ENCODE results near the gene PDXK. TPM values are rescaled to one million over a fixed set of nuclear protein-coding genes. Genes with fewer than 3 reads are reported as not detected.

PDXK gene
- polyA plus RNA-seq, 1 donor from 2014 or later: 22.8 TPM

DNA sequence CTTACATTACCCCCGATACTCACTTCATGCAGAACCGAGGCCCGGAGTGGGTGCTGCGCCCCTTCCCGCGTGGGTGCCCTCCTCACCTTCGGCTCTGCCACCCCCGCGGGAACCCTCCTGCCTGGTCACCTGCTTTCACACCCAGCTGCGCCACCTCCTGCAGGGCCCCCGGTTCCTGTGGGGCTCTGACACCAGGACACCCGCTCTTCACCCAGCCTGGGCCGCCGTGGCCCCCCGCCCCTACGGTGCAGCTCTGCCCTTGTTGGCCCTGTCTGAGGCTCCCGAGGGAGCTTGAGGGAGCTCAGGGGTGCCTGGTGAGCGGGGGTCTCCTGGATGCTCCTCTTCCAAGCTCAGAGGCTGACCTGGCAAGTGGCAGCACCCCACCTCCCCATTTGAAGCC, 89.4 kb downstream of the PDXK start:
- Histone ChIP-seq H3K9me2 (ENCODE audit: insufficient read depth, low read length) (no peaks in the 10 kb centered on the region), H3K27me3 (ENCODE audit: insufficient read depth, low read depth, low read length) (no peaks in the 10 kb centered on the region), H4K20me1 (ENCODE audit: insufficient read depth) (no peaks in the 10 kb centered on the region), H3K9ac (ENCODE audit: low read length) (no peak overlapping the region), H3K9me3 (ENCODE audit: low read length) (no peaks in the 10 kb centered on the region), H3K79me2 (replicated peaks; ENCODE audit: insufficient read depth, low read length) (no peaks in the 10 kb centered on the region), H3K36me3 (ENCODE audit: insufficient read depth, low read length) (no peaks in the 10 kb centered on the region), H2AFZ (ENCODE audit: low read depth, low read length) (no peak overlapping the region), H3K4me2 (ENCODE audit: low read length) (no peak overlapping the region), H3F3A (ENCODE audit: insufficient read depth, low read length, poor library complexity, severe bottlenecking) (no peaks in the 10 kb centered on the region), H3K27ac (ENCODE audit: low read length) (no peak overlapping the region), H3K4me3 (ENCODE audit: low read length) (no peak overlapping the region)
- TF ChIP-seq, protein P1, sequence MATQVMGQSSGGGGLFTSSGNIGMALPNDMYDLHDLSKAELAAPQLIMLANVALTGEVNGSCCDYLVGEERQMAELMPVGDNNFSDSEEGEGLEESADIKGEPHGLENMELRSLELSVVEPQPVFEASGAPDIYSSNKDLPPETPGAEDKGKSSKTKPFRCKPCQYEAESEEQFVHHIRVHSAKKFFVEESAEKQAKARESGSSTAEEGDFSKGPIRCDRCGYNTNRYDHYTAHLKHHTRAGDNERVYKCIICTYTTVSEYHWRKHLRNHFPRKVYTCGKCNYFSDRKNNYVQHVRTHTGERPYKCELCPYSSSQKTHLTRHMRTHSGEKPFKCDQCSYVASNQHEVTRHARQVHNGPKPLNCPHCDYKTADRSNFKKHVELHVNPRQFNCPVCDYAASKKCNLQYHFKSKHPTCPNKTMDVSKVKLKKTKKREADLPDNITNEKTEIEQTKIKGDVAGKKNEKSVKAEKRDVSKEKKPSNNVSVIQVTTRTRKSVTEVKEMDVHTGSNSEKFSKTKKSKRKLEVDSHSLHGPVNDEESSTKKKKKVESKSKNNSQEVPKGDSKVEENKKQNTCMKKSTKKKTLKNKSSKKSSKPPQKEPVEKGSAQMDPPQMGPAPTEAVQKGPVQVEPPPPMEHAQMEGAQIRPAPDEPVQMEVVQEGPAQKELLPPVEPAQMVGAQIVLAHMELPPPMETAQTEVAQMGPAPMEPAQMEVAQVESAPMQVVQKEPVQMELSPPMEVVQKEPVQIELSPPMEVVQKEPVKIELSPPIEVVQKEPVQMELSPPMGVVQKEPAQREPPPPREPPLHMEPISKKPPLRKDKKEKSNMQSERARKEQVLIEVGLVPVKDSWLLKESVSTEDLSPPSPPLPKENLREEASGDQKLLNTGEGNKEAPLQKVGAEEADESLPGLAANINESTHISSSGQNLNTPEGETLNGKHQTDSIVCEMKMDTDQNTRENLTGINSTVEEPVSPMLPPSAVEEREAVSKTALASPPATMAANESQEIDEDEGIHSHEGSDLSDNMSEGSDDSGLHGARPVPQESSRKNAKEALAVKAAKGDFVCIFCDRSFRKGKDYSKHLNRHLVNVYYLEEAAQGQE (IDR thresholded peaks at IDR 0.05; ENCODE audit: borderline replicate concordance): no peak
- TF ChIP-seq RAD21 (conservative IDR thresholded peaks at IDR 0.05) (no peak), TAF1 (IDR thresholded peaks at IDR 0.05; ENCODE audit: low read depth) (no peak), POLR2AphosphoS5 (IDR thresholded peaks at IDR 0.05) (no peak), MXI1 (conservative IDR thresholded peaks at IDR 0.05; ENCODE audit: poor library complexity, severe bottlenecking) (no peak), SMC3 (conservative IDR thresholded peaks at IDR 0.05; ENCODE audit: poor library complexity) (no peak), EP300 (conservative IDR thresholded peaks at IDR 0.05; ENCODE audit: poor library complexity, severe bottlenecking) (no peak), EZH2 (IDR thresholded peaks at IDR 0.05; ENCODE audit: borderline replicate concordance, insufficient read depth, low read length, poor library complexity, severe bottlenecking) (no peak)
- TF ChIP-seq, protein P2, sequence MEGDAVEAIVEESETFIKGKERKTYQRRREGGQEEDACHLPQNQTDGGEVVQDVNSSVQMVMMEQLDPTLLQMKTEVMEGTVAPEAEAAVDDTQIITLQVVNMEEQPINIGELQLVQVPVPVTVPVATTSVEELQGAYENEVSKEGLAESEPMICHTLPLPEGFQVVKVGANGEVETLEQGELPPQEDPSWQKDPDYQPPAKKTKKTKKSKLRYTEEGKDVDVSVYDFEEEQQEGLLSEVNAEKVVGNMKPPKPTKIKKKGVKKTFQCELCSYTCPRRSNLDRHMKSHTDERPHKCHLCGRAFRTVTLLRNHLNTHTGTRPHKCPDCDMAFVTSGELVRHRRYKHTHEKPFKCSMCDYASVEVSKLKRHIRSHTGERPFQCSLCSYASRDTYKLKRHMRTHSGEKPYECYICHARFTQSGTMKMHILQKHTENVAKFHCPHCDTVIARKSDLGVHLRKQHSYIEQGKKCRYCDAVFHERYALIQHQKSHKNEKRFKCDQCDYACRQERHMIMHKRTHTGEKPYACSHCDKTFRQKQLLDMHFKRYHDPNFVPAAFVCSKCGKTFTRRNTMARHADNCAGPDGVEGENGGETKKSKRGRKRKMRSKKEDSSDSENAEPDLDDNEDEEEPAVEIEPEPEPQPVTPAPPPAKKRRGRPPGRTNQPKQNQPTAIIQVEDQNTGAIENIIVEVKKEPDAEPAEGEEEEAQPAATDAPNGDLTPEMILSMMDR (IDR thresholded peaks at IDR 0.05; ENCODE audit: poor library complexity, severe bottlenecking): no peak

DNA sequence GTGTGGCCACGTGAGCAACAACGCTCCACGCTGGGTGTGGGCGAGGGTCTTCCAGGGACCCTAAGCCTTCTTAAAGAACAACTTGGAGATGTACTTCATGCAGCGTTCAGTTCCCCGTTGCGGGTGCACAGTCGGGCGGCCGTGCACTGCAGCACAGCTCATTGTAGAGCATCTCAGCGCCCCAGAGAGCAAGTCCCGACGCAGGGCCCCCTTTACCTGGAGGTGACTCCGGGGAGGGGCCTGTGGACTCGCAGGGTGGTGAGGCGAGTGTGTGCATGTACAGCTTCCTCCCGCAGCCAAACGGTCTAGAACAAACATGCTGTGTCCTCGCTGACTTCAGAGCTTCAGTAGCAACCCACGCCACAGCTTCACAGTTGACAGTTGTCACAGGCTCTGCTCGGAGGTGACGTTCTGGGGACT, 89.9 kb downstream of the PDXK start:
- H2AFZ ChIP-seq (ENCODE audit: low read depth, low read length): no peak overlapping the region
- no peaks in the 10 kb centered on the region for H3K9me2 ChIP-seq (ENCODE audit: insufficient read depth, low read length)
- H3K9ac ChIP-seq (ENCODE audit: low read length): no peak overlapping the region
- H3F3A ChIP-seq (ENCODE audit: insufficient read depth, low read length, poor library complexity, severe bottlenecking): no peaks in the 10 kb centered on the region
- H3K4me3 ChIP-seq (ENCODE audit: low read length): no peak overlapping the region
- no peaks in the 10 kb centered on the region for H3K9me3 ChIP-seq (ENCODE audit: low read length)
- no peaks in the 10 kb centered on the region for H4K20me1 ChIP-seq (ENCODE audit: insufficient read depth)
- no peak overlapping the region for H3K4me2 ChIP-seq (ENCODE audit: low read length)
- H3K27me3 ChIP-seq (ENCODE audit: insufficient read depth, low read depth, low read length): no peaks in the 10 kb centered on the region
- H3K27ac ChIP-seq (ENCODE audit: low read length): no peak overlapping the region
- H3K79me2 ChIP-seq (replicated peaks; ENCODE audit: insufficient read depth, low read length): no peaks in the 10 kb centered on the region
- TF ChIP-seq, protein P1 (IDR thresholded peaks at IDR 0.05; ENCODE audit: borderline replicate concordance): no peak
- TF ChIP-seq, protein P2 (IDR thresholded peaks at IDR 0.05; ENCODE audit: poor library complexity, severe bottlenecking): no peak
- TF ChIP-seq TAF1 (IDR thresholded peaks at IDR 0.05; ENCODE audit: low read depth): no peak
- no peak for TF ChIP-seq EZH2 (IDR thresholded peaks at IDR 0.05; ENCODE audit: borderline replicate concordance, insufficient read depth, low read length, poor library complexity, severe bottlenecking)
- no peak for TF ChIP-seq MXI1 (conservative IDR thresholded peaks at IDR 0.05; ENCODE audit: poor library complexity, severe bottlenecking)
- no peaks in the 10 kb centered on the region for H3K36me3 ChIP-seq (ENCODE audit: insufficient read depth, low read length)
